Activated T-helper 1 cell treated with Interleukin-2 at 50 U/mL for 16 hours (primary cell): ENCODE data around the gene EDIL3.

Experiments
- DNase-seq: peaks from one replicate; pipeline ENCODE4 v3.0.0-alpha.2; 2020; ENCODE audit warnings: low read depth

The EDIL3 gene

DNA sequence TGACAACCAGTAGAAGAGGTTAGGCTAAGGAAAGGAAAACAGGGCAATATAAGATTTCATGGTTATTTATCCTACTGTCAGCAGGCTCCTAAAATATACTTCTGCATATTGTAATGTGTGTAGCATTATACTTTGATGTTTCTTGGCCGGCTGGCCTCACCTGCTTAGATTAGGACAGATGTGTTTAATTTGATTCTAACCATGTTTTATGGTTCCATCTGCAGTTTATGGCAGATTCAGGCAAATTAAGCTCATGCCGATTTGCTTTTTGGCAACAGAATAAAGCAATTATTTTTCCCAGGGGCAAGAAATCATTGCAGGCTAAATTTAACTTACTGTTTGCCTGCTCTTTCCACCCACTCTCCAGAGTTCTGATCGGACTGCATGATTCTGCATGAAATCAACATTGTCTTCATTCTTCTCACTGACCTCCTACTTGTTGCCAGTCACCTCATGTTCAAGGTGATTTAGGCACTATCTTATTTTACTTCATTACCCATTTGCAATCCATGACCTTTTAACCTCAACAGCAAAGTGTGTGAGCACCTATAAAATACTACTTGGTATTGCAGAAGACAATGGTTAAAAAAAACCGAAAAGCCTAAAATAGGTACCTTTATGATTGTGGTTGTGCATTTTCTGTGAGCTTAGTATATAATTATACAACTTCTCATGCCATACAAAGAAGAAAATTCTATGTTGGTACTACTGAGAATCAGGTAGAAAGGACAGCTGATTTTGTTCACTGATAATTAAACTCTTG lies 125.2 kb downstream of the EDIL3 start:
- no peak for DNase-seq

GRCh38 chr5:84257061-84257460 lies 127.6 kb downstream of the EDIL3 start:
- DNase-seq = no peak

GRCh38 chr5:84255315-84255714 lies 129.4 kb downstream of the EDIL3 start:
- no peak for DNase-seq

- DNase-seq = no peak
Observed at GRCh38 chr5:84253946-84254345, 130.7 kb downstream of the EDIL3 start.

- no peak for DNase-seq
Observed at GRCh38 chr5:84251503-84251902, 133.2 kb downstream of the EDIL3 start.

DNA sequence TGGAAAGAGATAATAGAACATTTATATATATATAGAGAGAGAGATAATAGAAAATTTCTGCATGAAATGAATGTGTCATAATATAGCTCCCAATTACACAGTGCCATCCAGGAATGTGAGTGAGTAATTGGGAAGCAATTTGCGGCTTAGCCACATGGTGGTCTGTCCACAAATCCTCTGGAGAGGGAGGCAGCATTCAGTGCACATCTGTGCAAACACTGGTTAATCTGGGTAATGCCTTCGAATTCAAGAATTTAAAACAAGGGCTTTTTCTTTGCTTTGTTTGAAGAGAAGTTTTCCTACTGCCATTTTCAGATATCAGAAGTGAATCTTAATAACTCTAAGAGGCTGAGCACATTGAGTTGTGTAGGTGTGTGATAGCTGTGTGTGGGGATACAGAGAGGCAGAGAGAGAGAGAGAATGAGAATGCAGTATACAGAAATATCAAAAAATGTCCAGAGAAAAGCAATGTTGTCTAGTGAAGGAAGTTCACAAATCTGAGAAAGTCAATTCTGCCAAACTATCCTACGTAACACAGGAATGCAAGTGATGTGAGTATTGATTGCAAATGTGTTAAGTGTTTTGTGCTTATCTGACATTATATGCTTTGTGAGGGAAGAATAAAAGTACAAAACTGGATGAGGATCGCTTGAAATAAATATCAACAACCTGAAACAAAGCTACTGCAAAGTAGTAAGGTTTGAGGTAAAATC lies 134.6 kb downstream of the EDIL3 start:
- DNase-seq = no peak

- no peak for DNase-seq
Observed at GRCh38 chr5:84248013-84248412, 136.7 kb downstream of the EDIL3 start.

DNA sequence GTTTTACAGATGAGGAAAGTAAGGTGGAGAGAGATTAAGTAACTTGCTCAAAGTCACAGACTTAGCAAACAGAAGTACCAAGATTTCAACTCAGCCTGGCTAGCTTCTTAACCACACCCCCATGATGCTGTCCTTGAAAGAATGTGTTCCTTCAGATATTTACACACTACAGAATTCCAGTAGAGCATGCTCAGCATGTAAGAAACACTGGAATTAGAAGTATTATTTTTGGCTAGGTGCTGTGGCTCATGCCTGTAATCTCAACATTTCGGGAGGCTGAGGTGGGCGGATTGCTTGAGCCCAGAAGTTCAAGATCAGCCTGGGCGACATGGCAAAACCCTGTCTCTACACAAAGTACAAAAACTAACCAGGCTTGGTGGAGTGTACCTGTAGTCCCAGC lies 142.4 kb downstream of the EDIL3 start:
- DNase-seq = no peak

DNA sequence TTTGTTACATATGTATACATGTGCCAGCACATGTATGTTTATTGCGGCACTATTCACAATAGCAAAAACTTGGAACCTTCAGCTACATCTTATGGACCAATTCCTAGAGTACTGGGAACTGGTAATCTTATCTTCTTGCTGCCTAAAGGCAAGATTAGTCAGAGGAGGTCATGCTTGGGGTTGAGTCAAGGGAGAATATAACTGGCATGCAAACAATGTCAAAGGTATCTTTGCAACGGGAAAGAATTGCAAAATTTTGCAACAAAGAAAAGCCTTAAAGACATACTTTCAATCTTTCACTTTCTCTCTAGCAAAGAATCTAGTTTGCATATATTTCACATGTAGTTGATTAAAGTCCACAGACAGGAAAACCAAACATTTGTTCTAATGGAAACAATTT lies 145.2 kb downstream of the EDIL3 start:
- no peak for DNase-seq

DNA sequence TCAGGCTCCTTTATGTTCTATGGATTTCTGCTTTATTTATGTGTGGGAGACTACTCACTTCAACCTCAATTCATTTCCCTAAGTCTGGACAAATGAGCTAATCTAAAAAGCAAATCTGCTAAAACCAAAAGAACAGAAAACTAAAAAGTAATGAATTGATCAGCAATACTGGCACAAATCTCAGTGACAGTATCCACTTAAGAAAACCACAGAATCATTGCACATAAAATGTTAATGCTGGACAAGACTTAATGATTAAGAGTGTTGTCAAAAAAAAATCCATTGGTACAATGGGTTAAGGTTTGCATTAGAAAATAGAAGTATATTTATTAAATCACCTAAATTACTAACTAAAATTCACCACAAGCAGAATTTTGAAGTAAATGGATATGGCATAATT lies 147.6 kb downstream of the EDIL3 start:
- DNase-seq = no peak

- no peak for DNase-seq
Observed at GRCh38 chr5:84231433-84231832, 153.2 kb downstream of the EDIL3 start.

- DNase-seq = no peak
Observed at GRCh38 chr5:84229045-84229444, 155.6 kb downstream of the EDIL3 start.

GRCh38 chr5:84228266-84228665 lies 156.4 kb downstream of the EDIL3 start:
- no peak for DNase-seq

DNA sequence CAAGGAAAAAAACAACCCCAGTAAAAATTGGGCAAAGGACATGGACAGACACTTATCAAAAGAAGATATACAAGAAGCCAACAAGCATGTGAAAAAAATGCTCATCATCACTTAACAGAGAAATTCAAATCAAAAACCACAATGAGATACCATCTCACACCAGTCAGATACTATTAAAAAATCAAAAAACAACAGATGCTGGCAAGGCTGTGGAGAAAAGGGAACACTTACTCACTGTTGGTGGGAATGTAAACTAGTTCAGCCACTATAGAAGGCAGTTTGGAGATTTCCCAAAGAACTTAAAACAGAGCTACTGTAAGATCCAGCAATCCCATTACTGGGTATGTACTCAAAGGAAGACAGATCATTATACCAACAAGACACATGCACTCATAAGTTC lies 157.4 kb downstream of the EDIL3 start:
- DNase-seq = no peak

GRCh38 chr5:84218546-84218945 lies 166.1 kb downstream of the EDIL3 start:
- DNase-seq = no peak

GRCh38 chr5:84215521-84215920 lies 169.2 kb downstream of the EDIL3 start:
- no peak for DNase-seq

DNA sequence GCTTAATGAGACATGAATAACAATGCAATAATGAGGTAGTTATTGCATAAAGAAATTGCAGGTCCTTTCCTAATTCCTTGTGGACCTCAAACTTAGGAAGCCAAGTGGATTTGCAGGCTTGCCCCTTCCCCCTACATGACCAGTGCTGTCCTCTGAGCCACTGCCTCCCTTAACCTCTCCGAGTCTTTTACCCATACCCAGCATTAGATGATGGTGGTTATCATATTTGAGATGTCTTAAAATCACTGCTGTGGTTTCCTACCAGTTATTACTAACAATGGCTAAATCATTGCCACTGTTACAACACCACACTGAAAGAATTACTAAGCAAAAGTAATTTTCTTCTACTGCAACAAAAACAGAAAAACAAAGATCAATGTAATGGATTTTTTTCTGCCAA lies 170.8 kb downstream of the EDIL3 start:
- no peak for DNase-seq

GRCh38 chr5:84213212-84213611 lies 171.5 kb downstream of the EDIL3 start:
- no peak for DNase-seq

- DNase-seq = no peak
Observed at GRCh38 chr5:84204772-84205171, 179.9 kb downstream of the EDIL3 start.

DNA sequence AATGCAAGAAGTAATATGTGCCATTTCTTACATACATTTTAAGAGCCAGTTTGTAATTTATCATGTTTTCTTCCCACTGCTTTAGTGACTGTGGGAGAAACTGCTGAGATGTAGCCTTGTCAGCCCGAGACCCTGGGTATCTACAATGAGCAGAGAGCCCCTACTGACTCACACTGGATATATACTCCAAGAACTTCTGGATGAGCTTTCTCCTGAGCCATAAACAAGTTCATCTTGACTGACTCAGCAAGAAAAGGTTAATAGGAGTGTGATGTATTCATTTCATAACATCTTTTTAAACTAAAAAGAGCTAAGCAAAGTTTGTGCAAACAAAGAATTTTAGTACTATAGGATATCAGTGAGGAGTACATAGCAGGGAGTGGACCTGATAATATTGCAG lies 182.5 kb downstream of the EDIL3 start:
- DNase-seq = no peak

- DNase-seq = no peak
Observed at GRCh38 chr5:84197538-84197937, 187.1 kb downstream of the EDIL3 start.

DNA sequence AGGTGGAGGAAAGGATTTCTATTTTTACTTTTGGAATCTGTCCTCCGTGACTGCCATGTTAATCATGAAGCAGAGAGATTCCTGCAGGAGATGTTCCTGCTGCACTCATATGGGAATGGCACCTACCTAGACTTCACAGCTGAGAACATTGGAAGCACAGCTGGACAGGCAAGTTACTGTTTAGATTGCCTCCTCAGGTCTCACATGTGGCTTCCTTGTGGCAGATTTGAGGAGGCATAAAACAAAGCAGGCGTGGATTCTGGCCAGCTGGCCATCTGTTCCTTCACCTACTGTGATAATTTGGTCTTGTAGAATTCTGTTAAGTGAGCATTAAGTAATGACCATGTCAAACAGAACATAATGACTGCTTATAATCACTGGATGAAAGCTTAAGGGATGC lies 193.4 kb downstream of the EDIL3 start:
- no peak for DNase-seq

DNA sequence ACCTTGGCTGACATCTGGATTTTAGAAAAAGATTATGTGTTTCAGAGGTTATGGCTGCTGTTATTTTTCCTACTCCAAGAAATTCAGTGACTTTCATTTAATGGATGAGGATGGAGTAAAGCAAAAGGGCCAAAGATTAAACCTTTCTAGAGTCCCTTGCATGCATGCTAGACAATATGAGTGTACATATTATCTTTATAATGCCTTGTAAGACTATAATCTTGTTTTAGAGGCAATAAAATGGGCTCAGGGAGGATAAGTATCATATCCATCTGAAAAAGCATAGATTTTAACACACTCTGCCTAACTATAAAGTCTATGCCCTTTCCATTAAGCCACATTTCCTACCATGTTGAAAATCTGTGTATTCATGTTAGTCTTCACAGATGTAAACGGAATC lies 199.8 kb downstream of the EDIL3 start:
- no peak for DNase-seq

- DNase-seq = no peak
Observed at GRCh38 chr5:84181093-84181492, 203.6 kb downstream of the EDIL3 start.
